Hepatocyte (in vitro differentiated cells): ENCODE measurements around the gene TPRN. TPM values are rescaled to one million over a fixed set of nuclear protein-coding genes. Genes with fewer than 3 reads are reported as not detected.
A peak's percentile ranks its signal among the peaks of the same experiment; 100 is the strongest.

ENCODE experiments used
- DNase-seq: peaks from one replicate; pipeline ENCODE4 v3.0.0-alpha.2; 2016; ENCODE audit warnings: low spot score
- H2AFZ ChIP-seq: fragments of 200-600 bp; sonication (generic); 2 replicates; pipeline ENCODE4 v1.6.0; 2016; ENCODE audit warnings: antibody characterized with exemption, mild to moderate bottlenecking
- H3K27ac ChIP-seq: fragments of 200-600 bp; sonication (generic); 2 replicates; pipeline ENCODE4 v1.5.1; 2016; ENCODE audit warnings: mild to moderate bottlenecking
- H3K27me3 ChIP-seq: fragments of 200-600 bp; sonication (generic); 2 replicates; pipeline ENCODE4 v1.6.1; 2016
- H3K36me3 ChIP-seq: fragments of 200-600 bp; sonication (generic); replicated peaks from 2 replicates; pipeline ENCODE4 v1.5.1; 2016; ENCODE audit warnings: low read depth; ENCODE audit not compliant: insufficient read depth
- H3K4me1 ChIP-seq: fragments of 200-600 bp; sonication (generic); 2 replicates; pipeline ENCODE4 v1.5.1; 2016; ENCODE audit warnings: mild to moderate bottlenecking, moderate library complexity; ENCODE audit not compliant: insufficient read depth
- H3K4me2 ChIP-seq: fragments of 200-600 bp; sonication (generic); 2 replicates; pipeline ENCODE4 v1.6.0; 2016
- H3K4me3 ChIP-seq: fragments of 200-600 bp; sonication (generic); 2 replicates; pipeline ENCODE4 v1.5.1; 2016; ENCODE audit warnings: mild to moderate bottlenecking
- H3K79me2 ChIP-seq: fragments of 200-600 bp; sonication (generic); 2 replicates; pipeline ENCODE4 v1.6.0; 2017; ENCODE audit warnings: mild to moderate bottlenecking
- H3K9me2 ChIP-seq: fragments of 200-600 bp; sonication (generic); replicated peaks from 2 replicates; pipeline ENCODE4 v1.6.0; 2017; ENCODE audit warnings: mild to moderate bottlenecking; ENCODE audit not compliant: insufficient read depth
- H3K9me3 ChIP-seq: fragments of 200-600 bp; sonication (generic); 2 replicates; pipeline ENCODE4 v1.5.1; 2016; ENCODE audit warnings: low read depth, mild to moderate bottlenecking
- H4K20me1 ChIP-seq: fragments of 200-600 bp; sonication (generic); 2 replicates; pipeline ENCODE4 v1.6.0; 2016; ENCODE audit warnings: mild to moderate bottlenecking; ENCODE audit not compliant: insufficient read depth, poor library complexity, severe bottlenecking
- EZH2 ChIP-seq: fragments of 200-600 bp; sonication (generic); IDR thresholded peaks from 2 replicates; pipeline ENCODE4 v1.6.1; 2016; ENCODE audit warnings: antibody characterized with exemption, mild to moderate bottlenecking, borderline replicate concordance
- EZH2phosphoT487 ChIP-seq: fragments of 200-600 bp; sonication (generic); IDR thresholded peaks from one replicate; pipeline ENCODE4 v1.6.1; 2018; ENCODE audit warnings: antibody characterized with exemption, mild to moderate bottlenecking, low read depth, moderate library complexity; ENCODE audit not compliant: unreplicated experiment, severe bottlenecking
- WGBS: methylation state at CpG from one replicate; pipeline ENCODE4 v1.1.6; 2016; ENCODE audit warnings: low lambda C conversion rate; ENCODE audit errors: missing lambda C conversion rate; 5-methylcytosine and 5-hydroxymethylcytosine counted together
- polyA plus RNA-seq: library from polyadenylated mRNA; unstranded; fragments of >200 nt; fragmentation: Nextera tagmentation; extraction: Ambion mirVana; gene quantifications from 2 replicates; pipeline ENCODE4 v1.2.1, GENCODE V29; 2016
- total RNA-seq: library from RNA; depleted of rRNA; stranded (reverse); fragments of >200 nt; gene quantifications from 2 replicates; pipeline ENCODE4 v1.2.3, GENCODE V29; 2014
- TF ChIP-seq, protein P1 (sequence below): fragments of 200-600 bp; sonication (generic); IDR thresholded peaks from 2 replicates; pipeline ENCODE4 v1.5.1; 2016; ENCODE audit warnings: antibody characterized with exemption, mild to moderate bottlenecking; ENCODE audit not compliant: poor library complexity

The TPRN gene
- total and polyA plus RNA-seq, 2 experiments from 2014 or later = 34.4 to 104 TPM

DNA sequence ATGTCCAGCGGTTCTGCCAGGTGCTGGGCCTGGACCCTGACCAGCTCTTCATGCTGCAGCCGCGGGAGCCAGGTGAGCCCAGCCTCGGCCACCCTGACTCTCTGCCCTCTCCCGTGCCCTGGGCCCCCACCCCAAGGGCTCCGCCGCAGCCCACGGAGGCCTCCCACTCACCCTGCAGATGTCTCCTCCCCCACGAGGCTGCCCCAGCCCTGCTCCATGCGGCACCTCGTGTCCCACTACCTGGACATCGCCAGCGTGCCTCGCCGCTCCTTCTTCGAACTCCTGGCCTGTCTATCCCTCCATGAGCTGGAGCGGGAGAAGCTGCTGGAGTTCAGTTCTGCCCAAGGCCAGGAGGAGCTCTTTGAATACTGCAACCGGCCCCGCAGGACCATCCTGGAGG is 14.1 kb upstream of the TPRN start:
- Histone ChIP-seq H4K20me1 (no peaks in the 10 kb centered on the region), H3K4me1 (peaks cover 22% of the 10 kb centered on the region), H2AFZ (no peak overlapping the region), H3K79me2 (no peaks in the 10 kb centered on the region), H3K4me2 (no peak overlapping the region), H3K9me2 (no peaks in the 10 kb centered on the region), H3K36me3 (no peaks in the 10 kb centered on the region), H3K9me3 (no peaks in the 10 kb centered on the region), H3K27ac (no peak overlapping the region), H3K4me3 (no peak overlapping the region), H3K27me3 (no peaks in the 10 kb centered on the region)
- DNase-seq = no peak
- 95% methylated on average over 7 of the region's 19 CpGs for WGBS
- TF ChIP-seq EZH2 (no peak), EZH2phosphoT487 (no peak)
- TF ChIP-seq, protein P1, sequence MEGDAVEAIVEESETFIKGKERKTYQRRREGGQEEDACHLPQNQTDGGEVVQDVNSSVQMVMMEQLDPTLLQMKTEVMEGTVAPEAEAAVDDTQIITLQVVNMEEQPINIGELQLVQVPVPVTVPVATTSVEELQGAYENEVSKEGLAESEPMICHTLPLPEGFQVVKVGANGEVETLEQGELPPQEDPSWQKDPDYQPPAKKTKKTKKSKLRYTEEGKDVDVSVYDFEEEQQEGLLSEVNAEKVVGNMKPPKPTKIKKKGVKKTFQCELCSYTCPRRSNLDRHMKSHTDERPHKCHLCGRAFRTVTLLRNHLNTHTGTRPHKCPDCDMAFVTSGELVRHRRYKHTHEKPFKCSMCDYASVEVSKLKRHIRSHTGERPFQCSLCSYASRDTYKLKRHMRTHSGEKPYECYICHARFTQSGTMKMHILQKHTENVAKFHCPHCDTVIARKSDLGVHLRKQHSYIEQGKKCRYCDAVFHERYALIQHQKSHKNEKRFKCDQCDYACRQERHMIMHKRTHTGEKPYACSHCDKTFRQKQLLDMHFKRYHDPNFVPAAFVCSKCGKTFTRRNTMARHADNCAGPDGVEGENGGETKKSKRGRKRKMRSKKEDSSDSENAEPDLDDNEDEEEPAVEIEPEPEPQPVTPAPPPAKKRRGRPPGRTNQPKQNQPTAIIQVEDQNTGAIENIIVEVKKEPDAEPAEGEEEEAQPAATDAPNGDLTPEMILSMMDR = no peak

DNA sequence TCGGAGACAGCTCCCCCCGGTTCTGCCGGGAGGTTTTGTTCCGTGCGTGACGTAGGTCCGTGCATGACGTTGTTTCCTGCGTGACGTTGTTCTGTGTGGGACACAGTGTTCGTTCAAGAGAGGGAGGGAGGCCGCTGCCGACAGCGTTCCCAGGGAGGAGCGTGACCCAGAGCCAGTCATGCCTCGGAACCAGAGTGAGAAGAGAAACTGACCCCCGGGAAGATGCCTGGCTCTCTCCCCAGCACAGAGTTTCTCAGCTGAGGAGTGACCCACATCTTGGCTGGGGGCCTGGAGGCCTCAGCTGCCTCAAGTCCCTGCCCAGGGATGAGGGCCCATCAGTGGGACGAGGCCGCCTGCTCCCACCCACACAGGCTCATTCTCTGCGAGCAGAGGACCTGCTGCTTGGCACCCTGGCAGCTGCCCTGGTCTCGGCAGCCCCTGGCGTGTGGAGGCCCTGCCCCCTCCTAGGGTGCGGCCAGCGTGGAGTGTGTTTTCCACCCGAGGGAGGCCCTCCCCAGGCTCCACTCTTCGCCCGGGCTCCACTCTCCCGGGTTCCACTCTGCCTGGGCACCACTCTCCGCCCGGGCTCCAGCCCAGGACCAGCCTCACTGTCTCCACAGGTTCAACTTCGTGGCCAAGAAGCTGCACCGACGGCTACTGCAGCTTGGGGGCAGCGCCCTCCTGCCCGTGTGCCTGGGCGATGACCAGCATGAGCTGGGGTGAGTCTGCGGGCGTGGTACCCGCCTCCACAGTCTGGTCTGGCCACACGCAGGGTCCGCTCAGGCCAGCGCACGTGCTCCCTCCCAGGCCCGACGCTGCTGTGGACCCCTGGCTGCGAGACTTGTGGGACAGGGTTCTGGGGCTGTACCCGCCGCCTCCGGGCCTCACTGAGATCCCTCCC is 12.9 kb upstream of the TPRN start:
- no peaks in the 10 kb centered on the region for H3K9me3 ChIP-seq
- H3K9me2 ChIP-seq = no peaks in the 10 kb centered on the region
- H3K4me1 ChIP-seq = peaks cover 15% of the 10 kb centered on the region
- H4K20me1 ChIP-seq = no peaks in the 10 kb centered on the region
- H3K36me3 ChIP-seq = no peaks in the 10 kb centered on the region
- DNase-seq = no peak
- no peaks in the 10 kb centered on the region for H3K79me2 ChIP-seq
- H3K4me2 ChIP-seq = no peak overlapping the region
- no peak overlapping the region for H3K4me3 ChIP-seq
- H3K27me3 ChIP-seq = no peaks in the 10 kb centered on the region
- TF ChIP-seq, protein P1 = peak; percentile 12
- TF ChIP-seq EZH2 = no peak
- H3K27ac ChIP-seq = no peak overlapping the region
- H2AFZ ChIP-seq = no peak overlapping the region
- WGBS = 95% methylated on average over 42 of the region's 49 CpGs

DNA sequence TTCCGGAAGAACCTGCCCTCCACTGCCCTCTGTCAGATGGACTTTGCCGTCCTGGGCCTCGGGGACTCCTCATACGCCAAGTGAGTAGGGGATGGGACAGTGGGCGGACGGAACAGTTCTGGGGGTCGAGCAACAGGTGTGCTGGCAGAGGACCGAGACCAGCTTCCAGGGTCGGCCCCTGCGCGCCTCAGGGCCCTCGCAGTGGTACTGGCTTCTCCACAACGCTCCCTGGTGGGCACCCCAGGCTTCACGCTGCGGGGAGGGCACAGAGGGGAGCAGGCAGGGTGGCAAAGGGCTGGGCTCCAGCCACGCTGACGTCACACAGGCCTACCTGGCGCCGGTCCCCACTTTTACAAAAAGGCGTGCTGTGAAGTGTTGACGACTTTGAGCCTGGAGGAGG is 12.0 kb upstream of the TPRN start:
- WGBS = 94% methylated on average over 19 of the region's 21 CpGs
- no peak for DNase-seq
- Histone ChIP-seq H3K4me1 (peaks cover 8% of the 10 kb centered on the region), H2AFZ (no peak overlapping the region), H3K79me2 (no peaks in the 10 kb centered on the region), H4K20me1 (no peaks in the 10 kb centered on the region), H3K27me3 (no peaks in the 10 kb centered on the region), H3K4me3 (no peak overlapping the region), H3K36me3 (no peaks in the 10 kb centered on the region), H3K9me2 (no peaks in the 10 kb centered on the region), H3K9me3 (no peaks in the 10 kb centered on the region), H3K4me2 (no peak overlapping the region), H3K27ac (no peak overlapping the region)
- TF ChIP-seq EZH2phosphoT487 (no peak), EZH2 (no peak)
- TF ChIP-seq, protein P1 = no peak
